Lung (tissue), 12 donors: ENCODE measurements around the gene ADD2. TPM values are rescaled to one million over a fixed set of nuclear protein-coding genes. Genes with fewer than 3 reads are reported as not detected.

Experiments used
- ATAC-seq: fragments of 200-7000 bp; cut with Tn5 transposase; one replicate; pipeline ENCODE4 v1.9.1; 2020; ENCODE audit warnings: moderate number of reproducible peaks; ENCODE audit not compliant: insufficient read depth, low FRiP score
- DNase-seq, 3 donors: peaks; one replicate each; pipeline ENCODE4 v3.0.0-alpha.2; 2013 to 2017
- H3K27ac ChIP-seq, 2 donors: one replicate each; pipeline ENCODE4 v1.5.1; 2013; ENCODE audit warnings: mild to moderate bottlenecking in 2 of 2, moderate library complexity in 2 of 2, control low read depth in 1 of 2, inconsistent platforms in 1 of 2, low read depth in 1 of 2, low read length in 1 of 2
- H3K27me3 ChIP-seq, 3 donors: one replicate each; pipeline ENCODE4 v1.5.1; 2013; ENCODE audit warnings: low read length in 2 of 3; ENCODE audit not compliant: control insufficient read depth in 3 of 3, insufficient read depth in 3 of 3
- H3K36me3 ChIP-seq, 4 donors: one replicate each; pipeline ENCODE4 v1.5.1; 2013; ENCODE audit warnings: low read length in 4 of 4, mild to moderate bottlenecking in 1 of 4, moderate library complexity in 1 of 4; ENCODE audit not compliant: control insufficient read depth in 4 of 4, insufficient read depth in 4 of 4
- H3K4me1 ChIP-seq, 5 donors: one replicate each; pipeline ENCODE4 v1.5.1; 2013; ENCODE audit warnings: low read length in 5 of 5, mild to moderate bottlenecking in 2 of 5, moderate library complexity in 1 of 5; ENCODE audit not compliant: control insufficient read depth in 5 of 5, insufficient read depth in 5 of 5
- H3K4me3 ChIP-seq: one replicate; pipeline ENCODE4 v1.5.1; 2013; ENCODE audit warnings: mild to moderate bottlenecking, control low read depth, moderate library complexity
- H3K9ac ChIP-seq, 2 donors: one replicate each; pipeline ENCODE4 v1.5.1; 2013; ENCODE audit warnings: low read length in 2 of 2, control low read depth in 1 of 2; ENCODE audit not compliant: insufficient read depth in 1 of 2
- H3K9me3 ChIP-seq, 4 donors: one replicate each; pipeline ENCODE4 v1.5.1; 2013; ENCODE audit warnings: low read length in 3 of 4, mild to moderate bottlenecking in 1 of 4, moderate library complexity in 1 of 4; ENCODE audit not compliant: control insufficient read depth in 4 of 4, insufficient read depth in 3 of 4
- CTCF ChIP-seq: IDR thresholded peaks from 2 replicates; pipeline ENCODE4 v1.5.1; 2012; ENCODE audit warnings: mild to moderate bottlenecking; ENCODE audit errors: control extremely low read depth, extremely low read depth
- WGBS, 2 donors: extraction: QIAGEN DNeasy Blood & Tissue Kit; methylation state at CpG; one replicate each; pipeline ENCODE4 v1.1.7; 2013; 5-methylcytosine and 5-hydroxymethylcytosine counted together
- polyA plus RNA-seq, 2 donors: library from polyadenylated mRNA; stranded (reverse); fragments of 200-250 nt; gene quantifications; one replicate each; pipeline ENCODE4 v1.2.1, GENCODE V29; 2013
- total RNA-seq, 2 donors: library from RNA; depleted of rRNA in 1 of 2; stranded (reverse); fragments of >200 nt in 1 of 2; gene quantifications; one replicate each; pipeline ENCODE4 v1.2.1, GENCODE V29; 2014 to 2021
- donor health status: control.
- donor health status: control.
- donor health status: Bipolar disorder and iron deficiency.
- donor health status: healthy.
- donor health status: DM: yes; HTN: yes; CAD: no.

The ADD2 gene
- total and polyA plus RNA-seq, 4 donors = 0.35 to 5.9 (median 1.8) TPM

- WGBS, 2 donors = 67 to 71% methylated on average over 6 of the region's 6 CpGs
- H3K9me3 ChIP-seq = peaks cover 0 to 3% (median 0%) of the 10 kb centered on the region in 4 donors
- H3K4me3 ChIP-seq = no peak overlapping the region
- TF ChIP-seq CTCF = no peak
- H3K9ac ChIP-seq = no peak overlapping the region
- peaks cover 0 to 6% (median 0%) of the 10 kb centered on the region in 5 donors for H3K4me1 ChIP-seq
- H3K27ac ChIP-seq = no peak overlapping the region
- ATAC-seq (no peak), DNase-seq (no peak)
- no peaks in the 10 kb centered on the region for H3K36me3 ChIP-seq
- H3K27me3 ChIP-seq = no peaks in the 10 kb centered on the region
Observed at GRCh38 chr2:70732766-70733645, 35.0 kb downstream of the ADD2 start.

GRCh38 chr2:70730730-70731129 is 37.3 kb downstream of the ADD2 start:
- H3K9ac ChIP-seq = no peak overlapping the region
- no peak overlapping the region for H3K27ac ChIP-seq
- ATAC-seq (no peak), DNase-seq (no peak)
- H3K4me3 ChIP-seq = no peak overlapping the region
- WGBS, 2 donors = 79 to 92% methylated on average over 2 of the region's 2 CpGs
- no peak for TF ChIP-seq CTCF
- H3K9me3 ChIP-seq = peaks cover 0 to 3% (median 0%) of the 10 kb centered on the region in 4 donors
- H3K4me1 ChIP-seq = peaks cover 0 to 6% (median 0%) of the 10 kb centered on the region in 5 donors
- no peaks in the 10 kb centered on the region for H3K36me3 ChIP-seq
- no peaks in the 10 kb centered on the region for H3K27me3 ChIP-seq

GRCh38 chr2:70729647-70730046 is 38.4 kb downstream of the ADD2 start:
- WGBS, 2 donors = 90 to 96% methylated on average over 1 of the region's 1 CpG

More at GRCh38 chr2:70729647-70730046, 38.4 kb downstream of the ADD2 start:
- DNase-seq = no peak
- H3K4me1 ChIP-seq = peaks cover 0 to 6% (median 0%) of the 10 kb centered on the region in 5 donors
- H3K9me3 ChIP-seq = peaks cover 0 to 6% (median 0%) of the 10 kb centered on the region in 4 donors
- no peak overlapping the region for H3K27ac ChIP-seq
- no peaks in the 10 kb centered on the region for H3K36me3 ChIP-seq
- TF ChIP-seq CTCF = no peak
- H3K27me3 ChIP-seq = no peaks in the 10 kb centered on the region
- no peak overlapping the region for H3K9ac ChIP-seq
- no peak for ATAC-seq
- no peak overlapping the region for H3K4me3 ChIP-seq
